Neural progenitor cell (in vitro differentiated cells): ENCODE results near the gene TMEM101. TPM values are rescaled to one million over a fixed set of nuclear protein-coding genes. Genes with fewer than 3 reads are reported as not detected.

Source experiments
- DNase-seq: peaks from one replicate; pipeline ENCODE4 v3.0.0-alpha.2; 2016; ENCODE audit warnings: low spot score
- H2AFZ ChIP-seq: fragments of 200-600 bp; sonication (generic); replicated peaks from 2 replicates; pipeline ENCODE4 v1.6.1; 2016; ENCODE audit warnings: antibody characterized with exemption
- H3F3A ChIP-seq: fragments of 200-600 bp; sonication (generic); 2 replicates; pipeline ENCODE4 v1.6.1; 2016; ENCODE audit warnings: antibody characterized with exemption, low read depth
- H3K27ac ChIP-seq: fragments of 200-600 bp; sonication (generic); 2 replicates; pipeline ENCODE4 v1.5.1; 2016; ENCODE audit warnings: mild to moderate bottlenecking
- H3K27me3 ChIP-seq: fragments of 200-600 bp; sonication (generic); 2 replicates; pipeline ENCODE4 v1.6.1; 2016; ENCODE audit warnings: mild to moderate bottlenecking, moderate library complexity
- H3K36me3 ChIP-seq: fragments of 200-600 bp; sonication (generic); 2 replicates; pipeline ENCODE4 v1.5.1; 2016
- H3K4me1 ChIP-seq: fragments of 200-600 bp; sonication (generic); 2 replicates; pipeline ENCODE4 v1.6.1; 2016; ENCODE audit warnings: mixed run types
- H3K4me2 ChIP-seq: fragments of 200-600 bp; sonication (generic); 2 replicates; pipeline ENCODE4 v1.6.1; 2016
- H3K4me3 ChIP-seq: fragments of 200-600 bp; sonication (generic); 2 replicates; pipeline ENCODE4 v1.5.1; 2016
- H3K79me2 ChIP-seq: fragments of 200-600 bp; sonication (generic); 2 replicates; pipeline ENCODE4 v1.6.1; 2016; ENCODE audit warnings: low read depth
- H3K9ac ChIP-seq: fragments of 200-600 bp; sonication (generic); 2 replicates; pipeline ENCODE4 v1.6.1; 2016
- H3K9me3 ChIP-seq: fragments of 200-600 bp; sonication (generic); 2 replicates; pipeline ENCODE4 v1.5.1; 2016; ENCODE audit warnings: low read depth
- H4K20me1 ChIP-seq: fragments of 200-600 bp; sonication (generic); 2 replicates; pipeline ENCODE4 v1.6.1; 2016; ENCODE audit warnings: low read depth
- H3K27ac Mint-ChIP-seq: 3 replicates; pipeline ENCODE4 v1.8.0; 2021; ENCODE audit warnings: mixed read lengths
- H3K27me3 Mint-ChIP-seq: 2 replicates; pipeline ENCODE4 v1.8.0; 2022; ENCODE audit warnings: low read depth, mild to moderate bottlenecking, inconsistent platforms, moderate library complexity, mixed read lengths; ENCODE audit not compliant: insufficient read depth
- H3K36me3 Mint-ChIP-seq: 3 replicates; pipeline ENCODE4 v1.8.0; 2021; ENCODE audit warnings: mixed read lengths
- H3K4me1 Mint-ChIP-seq: 3 replicates; pipeline ENCODE4 v1.8.0; 2021; ENCODE audit warnings: mixed read lengths
- H3K4me3 Mint-ChIP-seq: 3 replicates; pipeline ENCODE4 v1.8.0; 2021; ENCODE audit warnings: mild to moderate bottlenecking, moderate library complexity, mixed read lengths
- H3K9me3 Mint-ChIP-seq: 3 replicates; pipeline ENCODE4 v1.8.0; 2020; ENCODE audit warnings: mixed read lengths
- CTCF ChIP-seq: fragments of 200-600 bp; sonication (generic); IDR thresholded peaks from 2 replicates; pipeline ENCODE4 v1.5.1; 2017; ENCODE audit warnings: antibody characterized with exemption, mild to moderate bottlenecking
- EZH2 ChIP-seq: fragments of 200-600 bp; sonication (generic); IDR thresholded peaks from 2 replicates; pipeline ENCODE4 v1.6.1; 2017; ENCODE audit warnings: antibody characterized with exemption, mild to moderate bottlenecking, moderate library complexity
- EZH2phosphoT487 ChIP-seq: fragments of 200-600 bp; sonication (generic); IDR thresholded peaks from 2 replicates; pipeline ENCODE4 v1.6.1; 2017; ENCODE audit warnings: antibody characterized with exemption
- total RNA-seq: library from RNA; depleted of rRNA; stranded (reverse); fragments of >200 nt; gene quantifications from 2 replicates; pipeline ENCODE4 v1.2.3, GENCODE V29; 2015; ENCODE audit warnings: low replicate concordance

TMEM101 gene
- total RNA-seq, 1 donor from 2014 or later, result 33.8 TPM

DNA sequence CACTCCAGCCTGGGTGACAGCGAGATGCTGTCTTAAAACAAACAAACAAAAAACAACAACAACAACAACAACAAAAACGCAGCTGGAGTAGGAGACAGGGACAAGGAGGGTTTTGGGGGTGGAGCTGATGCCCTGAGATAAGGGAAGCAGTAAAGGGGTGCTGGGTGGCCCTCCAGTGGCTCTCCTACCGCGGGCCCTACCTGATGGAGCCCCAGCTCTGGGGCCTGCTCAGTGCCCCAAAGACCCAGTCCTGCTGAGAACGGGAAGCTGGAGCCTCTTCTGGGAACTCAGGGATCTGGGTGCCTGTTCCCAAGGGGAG is 31.6 kb downstream of the TMEM101 start:
- peaks cover 19% of the 10 kb centered on the region for H3K4me1 ChIP-seq
- TF ChIP-seq EZH2phosphoT487 (no peak), EZH2 (no peak), CTCF (no peak)
- Mint-ChIP-seq H3K9me3 (no peaks in the 10 kb centered on the region), H3K4me3 (peak overlapping the region; percentile 70), H3K36me3 (no peaks in the 10 kb centered on the region), H3K27ac (no peak overlapping the region), H3K27me3 (peaks cover 8% of the 10 kb centered on the region), H3K4me1 (peaks cover 13% of the 10 kb centered on the region)
- H3K27me3 ChIP-seq, result peaks cover 54% of the 10 kb centered on the region
- no peaks in the 10 kb centered on the region for H3K9me3 ChIP-seq
- H3F3A ChIP-seq, result peaks cover 12% of the 10 kb centered on the region
- H3K27ac ChIP-seq, result no peak overlapping the region
- DNase-seq, result no peak
- no peaks in the 10 kb centered on the region for H4K20me1 ChIP-seq
- peak overlapping the region; percentile 94 for H2AFZ ChIP-seq
- no peaks in the 10 kb centered on the region for H3K36me3 ChIP-seq
- H3K4me2 ChIP-seq, result peak overlapping the region; percentile 85
- H3K4me3 ChIP-seq, result peak overlapping the region; percentile 56
- no peak overlapping the region for H3K9ac ChIP-seq
- H3K79me2 ChIP-seq, result no peaks in the 10 kb centered on the region

GRCh38 chr17:43982171-43982570 is 32.6 kb downstream of the TMEM101 start:
- Histone ChIP-seq H3K79me2 (no peaks in the 10 kb centered on the region), H3K9me3 (no peaks in the 10 kb centered on the region), H3K36me3 (no peaks in the 10 kb centered on the region), H3K27ac (no peak overlapping the region), H3K4me1 (peaks cover 12% of the 10 kb centered on the region), H2AFZ (no peak overlapping the region), H4K20me1 (no peaks in the 10 kb centered on the region), H3K27me3 (peaks cover 64% of the 10 kb centered on the region), H3K4me3 (no peak overlapping the region), H3F3A (peaks cover 12% of the 10 kb centered on the region), H3K4me2 (no peak overlapping the region), H3K9ac (no peak overlapping the region)
- peaks cover 5% of the 10 kb centered on the region for H3K4me1 Mint-ChIP-seq
- H3K9me3 Mint-ChIP-seq, result no peaks in the 10 kb centered on the region
- no peak overlapping the region for H3K27ac Mint-ChIP-seq
- no peak for DNase-seq
- H3K27me3 Mint-ChIP-seq, result peaks cover 11% of the 10 kb centered on the region
- no peaks in the 10 kb centered on the region for H3K36me3 Mint-ChIP-seq
- TF ChIP-seq EZH2phosphoT487 (no peak), EZH2 (no peak)
- peak overlapping the region; percentile 27 for H3K4me3 Mint-ChIP-seq

DNA sequence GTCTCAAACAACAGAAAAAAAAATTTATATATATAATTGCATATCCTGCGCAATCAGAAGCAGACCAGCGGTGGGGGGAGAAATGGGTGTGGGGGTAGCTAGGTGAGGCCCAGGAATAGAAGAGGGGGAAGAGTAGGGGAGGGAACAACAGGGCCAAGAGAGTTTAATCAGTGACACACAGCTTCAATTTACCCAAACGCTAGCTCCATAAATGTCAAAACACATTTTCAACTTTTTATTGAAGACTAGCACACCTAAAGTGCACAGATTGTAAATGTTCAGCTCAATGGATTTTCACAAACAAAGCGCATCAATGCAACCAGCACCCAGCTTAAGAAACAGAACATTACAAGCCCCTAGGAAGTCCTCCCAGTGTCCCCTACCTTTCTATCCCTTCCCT is 35.1 kb downstream of the TMEM101 start:
- Histone ChIP-seq H3K9ac (no peak overlapping the region), H3K27ac (no peak overlapping the region), H3F3A (peaks cover 10% of the 10 kb centered on the region), H3K4me2 (no peak overlapping the region), H3K27me3 (peaks cover 64% of the 10 kb centered on the region), H3K79me2 (no peaks in the 10 kb centered on the region), H3K36me3 (no peaks in the 10 kb centered on the region), H2AFZ (no peak overlapping the region), H3K4me3 (no peak overlapping the region), H4K20me1 (no peaks in the 10 kb centered on the region), H3K4me1 (peaks cover 15% of the 10 kb centered on the region), H3K9me3 (no peaks in the 10 kb centered on the region)
- H3K4me1 Mint-ChIP-seq, result peaks cover 12% of the 10 kb centered on the region
- no peak overlapping the region for H3K4me3 Mint-ChIP-seq
- DNase-seq, result no peak
- no peaks in the 10 kb centered on the region for H3K36me3 Mint-ChIP-seq
- no peaks in the 10 kb centered on the region for H3K9me3 Mint-ChIP-seq
- H3K27ac Mint-ChIP-seq, result no peak overlapping the region
- H3K27me3 Mint-ChIP-seq, result peaks cover 13% of the 10 kb centered on the region
- no peak for TF ChIP-seq CTCF
- TF ChIP-seq EZH2, result no peak
- TF ChIP-seq EZH2phosphoT487, result no peak

- TF ChIP-seq EZH2phosphoT487 (no peak), CTCF (no peak), EZH2 (no peak)
- Histone ChIP-seq H3K9ac (no peak overlapping the region), H3K36me3 (no peaks in the 10 kb centered on the region), H2AFZ (no peak overlapping the region), H4K20me1 (no peaks in the 10 kb centered on the region), H3K4me1 (peaks cover 15% of the 10 kb centered on the region), H3K27me3 (peaks cover 60% of the 10 kb centered on the region), H3K4me3 (no peak overlapping the region), H3K9me3 (no peaks in the 10 kb centered on the region), H3K27ac (no peak overlapping the region), H3F3A (peaks cover 4% of the 10 kb centered on the region), H3K4me2 (no peak overlapping the region), H3K79me2 (no peaks in the 10 kb centered on the region)
- Mint-ChIP-seq H3K9me3 (no peaks in the 10 kb centered on the region), H3K4me3 (no peak overlapping the region), H3K27ac (no peak overlapping the region), H3K4me1 (peaks cover 15% of the 10 kb centered on the region), H3K36me3 (no peaks in the 10 kb centered on the region), H3K27me3 (peaks cover 13% of the 10 kb centered on the region)
- no peak for DNase-seq
Measured at GRCh38 chr17:43979011-43979410, 35.8 kb downstream of the TMEM101 start.
